ENCODE results near the gene LSG1. TPM values are rescaled to one million over a fixed set of nuclear protein-coding genes. Genes with fewer than 3 reads are reported as not detected.

LSG1 gene
- total RNA-seq, 4 donors from 2014 or later = 19.9 to 35.0 (median 32.6) TPM

- intact Hi-C loops (cut with DNase I) = no loop called here
- 94% methylated on average over 14 of the region's 14 CpGs for WGBS
- DNase-seq (ENCODE audit: extremely low spot score) = no peak
- no peak overlapping the region for H3K4me3 ChIP-seq
- no peak overlapping the region for H3K27ac ChIP-seq (replicated peaks in 1 of 4)
- no peaks in the 10 kb centered on the region for H3K9me3 ChIP-seq
- H3K4me1 ChIP-seq = no peaks in the 10 kb centered on the region
- TF ChIP-seq POLR2AphosphoS5 (IDR thresholded peaks at IDR 0.05) (no peak), EP300 (IDR thresholded peaks at IDR 0.05) (no peak), POLR2A (IDR thresholded peaks at IDR 0.05; ENCODE audit: low read depth) (no peak), CTCF (IDR thresholded peaks at IDR 0.05) (no peak)
- no peaks in the 10 kb centered on the region for H3K27me3 ChIP-seq
- H3K36me3 ChIP-seq = peaks cover 0 to 31% (median 6%) of the 10 kb centered on the region in 4 donors
These were observed 54.8 kb downstream of the LSG1 start for GRCh38 chr3:194617143-194617671.

GRCh38 chr3:194615226-194615625 lies 56.8 kb downstream of the LSG1 start:
- Histone ChIP-seq H3K4me1 (no peaks in the 10 kb centered on the region), H3K36me3 (peaks cover 0 to 33% (median 6%) of the 10 kb centered on the region in 4 donors), H3K9me3 (no peaks in the 10 kb centered on the region), H3K4me3 (no peak overlapping the region), H3K27me3 (no peaks in the 10 kb centered on the region), H3K27ac (replicated peaks in 1 of 4) (no peak overlapping the region)
- TF ChIP-seq EP300 (IDR thresholded peaks at IDR 0.05) (no peak), POLR2A (IDR thresholded peaks at IDR 0.05; ENCODE audit: low read depth) (no peak), CTCF (IDR thresholded peaks at IDR 0.05) (no peak), POLR2AphosphoS5 (IDR thresholded peaks at IDR 0.05) (no peak)
- 91% methylated on average over 11 of the region's 11 CpGs for WGBS
- no peak for DNase-seq (ENCODE audit: extremely low spot score)
- intact Hi-C loops (cut with DNase I) = no loop called here

GRCh38 chr3:194612221-194612620 lies 59.8 kb downstream of the LSG1 start:
- no peak for DNase-seq (ENCODE audit: extremely low spot score)
- TF ChIP-seq CTCF (IDR thresholded peaks at IDR 0.05) = no peak
- no peak for TF ChIP-seq POLR2A (IDR thresholded peaks at IDR 0.05; ENCODE audit: low read depth)
- TF ChIP-seq POLR2AphosphoS5 (IDR thresholded peaks at IDR 0.05) = no peak
- no peak for TF ChIP-seq EP300 (IDR thresholded peaks at IDR 0.05)
- H3K27ac ChIP-seq (replicated peaks in 1 of 4) = no peak overlapping the region
- no peaks in the 10 kb centered on the region for H3K4me1 ChIP-seq
- H3K27me3 ChIP-seq = no peaks in the 10 kb centered on the region
- H3K9me3 ChIP-seq = no peaks in the 10 kb centered on the region
- H3K4me3 ChIP-seq = no peak overlapping the region
- H3K36me3 ChIP-seq = peaks cover 0 to 32% (median 6%) of the 10 kb centered on the region in 4 donors
- intact Hi-C loops (cut with DNase I) = no loop called here
- 78% methylated on average over 8 of the region's 8 CpGs for WGBS

- Histone ChIP-seq H3K27ac (replicated peaks in 1 of 4) (no peak overlapping the region), H3K9me3 (no peaks in the 10 kb centered on the region), H3K4me3 (no peak overlapping the region), H3K27me3 (no peaks in the 10 kb centered on the region), H3K36me3 (peaks cover 0 to 33% (median 2%) of the 10 kb centered on the region in 4 donors), H3K4me1 (no peaks in the 10 kb centered on the region)
- intact Hi-C loops (cut with DNase I) = no loop called here
- 98% methylated on average over 3 of the region's 3 CpGs for WGBS
- TF ChIP-seq CTCF (IDR thresholded peaks at IDR 0.05) (no peak), EP300 (IDR thresholded peaks at IDR 0.05) (no peak), POLR2AphosphoS5 (IDR thresholded peaks at IDR 0.05) (no peak), POLR2A (IDR thresholded peaks at IDR 0.05; ENCODE audit: low read depth) (no peak)
- no peak for DNase-seq (ENCODE audit: extremely low spot score)
These were observed 61.3 kb downstream of the LSG1 start for GRCh38 chr3:194610689-194611088.

GRCh38 chr3:194609601-194610000 lies 62.4 kb downstream of the LSG1 start:
- H3K4me3 ChIP-seq = no peak overlapping the region
- intact Hi-C loops (cut with DNase I) = no loop called here
- H3K4me1 ChIP-seq = no peaks in the 10 kb centered on the region
- H3K9me3 ChIP-seq = no peaks in the 10 kb centered on the region
- 88% methylated on average over 13 of the region's 13 CpGs for WGBS
- H3K27ac ChIP-seq (replicated peaks in 1 of 4) = no peak overlapping the region
- no peaks in the 10 kb centered on the region for H3K27me3 ChIP-seq
- TF ChIP-seq POLR2A (IDR thresholded peaks at IDR 0.05; ENCODE audit: low read depth) (no peak), CTCF (IDR thresholded peaks at IDR 0.05) (no peak), POLR2AphosphoS5 (IDR thresholded peaks at IDR 0.05) (no peak), EP300 (IDR thresholded peaks at IDR 0.05) (no peak)
- no peak for DNase-seq (ENCODE audit: extremely low spot score)
- peaks cover 0 to 31% (median 0%) of the 10 kb centered on the region in 4 donors for H3K36me3 ChIP-seq
